Measurements from ENCODE around the gene MRPL17. TPM values are rescaled to one million over a fixed set of nuclear protein-coding genes. Genes with fewer than 3 reads are reported as not detected.
A peak's percentile ranks its signal among the peaks of the same experiment; 100 is the strongest.

MRPL17 gene
- 92.8 TPM for polyA plus RNA-seq (2013, experiment 1 of 2)
- polyA plus RNA-seq (2013, experiment 2 of 2), result 88.9 TPM

DNA sequence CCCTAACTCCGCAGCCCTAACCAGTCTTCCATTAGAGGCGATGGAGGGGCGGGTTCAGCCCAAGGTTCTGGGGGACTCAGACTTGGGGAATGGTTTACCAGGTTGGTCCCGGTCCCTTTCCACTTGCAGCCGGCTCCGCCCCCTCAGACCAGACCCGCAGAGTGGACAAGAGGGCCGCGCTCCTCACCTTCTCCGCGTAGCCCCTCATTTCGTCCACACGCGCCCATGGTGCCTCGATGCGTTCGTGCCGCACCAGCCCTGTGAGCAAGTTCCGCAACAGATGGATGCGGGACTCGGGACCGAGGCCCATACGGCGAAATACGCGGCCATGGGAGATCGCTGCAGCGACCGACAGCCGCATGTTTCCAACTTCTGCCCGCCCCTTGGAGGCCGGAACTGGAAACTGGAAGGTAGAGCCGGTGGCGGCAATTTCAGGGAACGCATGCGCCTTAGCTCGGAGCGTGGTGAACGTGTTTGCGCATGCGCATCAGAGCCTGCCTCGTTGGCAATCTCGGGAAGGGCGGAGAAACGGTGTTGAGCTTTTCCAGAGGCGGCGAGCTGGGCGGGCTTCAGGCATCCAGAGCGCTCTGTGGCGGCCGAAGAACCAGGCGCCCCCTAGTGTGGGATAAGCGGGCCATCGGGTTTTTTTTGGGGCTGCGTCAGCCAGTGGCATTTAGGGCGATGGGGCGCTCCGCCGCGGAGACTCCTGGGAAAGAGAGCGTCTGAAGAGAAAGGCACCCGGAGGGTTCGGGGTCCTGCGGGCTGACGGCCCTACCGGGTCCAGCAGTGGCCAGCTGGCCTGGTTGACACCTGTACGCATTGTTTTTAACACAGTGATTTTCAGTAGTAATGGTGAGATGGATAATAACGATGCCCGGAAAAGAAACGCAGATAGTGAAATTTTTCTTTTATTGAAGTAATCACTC, at the start of gene MRPL17:
Gene MRPL17, minus strand, starts transcription at position 405 of the 926 bp plus-strand sequence. Its CDS starts 44 bp downstream, at position 361.
- Histone ChIP-seq H3K18ac (ENCODE audit: low read depth in 1 of 2, low read length in 2 of 2) (peak within 1 kb of the TSS; percentile 15 to 100), H3K9ac (ENCODE audit: low read length) (peak within 1 kb of the TSS; percentile 97), H2BK12ac (ENCODE audit: low read length in 2 of 2) (peak within 1 kb of the TSS; percentile 38 to 82), H2AFZ (ENCODE audit: low read depth, low read length) (peak within 1 kb of the TSS; percentile 88), H3K4me3 (ENCODE audit: insufficient read depth in 1 of 2, low read depth in 1 of 2, low read length in 2 of 2) (peak within 1 kb of the TSS; percentile 86 to 97), H3K79me1 (replicated peaks; ENCODE audit: low read length, poor library complexity, severe bottlenecking) (peaks cover 5% of the 10 kb centered on the region), H3K23ac (ENCODE audit: low read length in 2 of 2) (no peak within 1 kb of the TSS), H3K27me3 (ENCODE audit: control insufficient read depth in 1 of 2, insufficient read depth in 1 of 2, low read length in 2 of 2) (no peaks in the 10 kb centered on the region), H3K27ac (ENCODE audit: low read length, poor library complexity, severe bottlenecking) (peak within 1 kb of the TSS; percentile 96), H3K36me3 (ENCODE audit: control insufficient read depth in 1 of 2, insufficient read depth in 2 of 2, low read depth in 1 of 2, low read length in 2 of 2) (peaks cover 11 to 29% of the 10 kb centered on the region in 2 experiments), H3K4me1 (ENCODE audit: control insufficient read depth, insufficient read depth, low read depth, low read length) (peaks cover 6% of the 10 kb centered on the region), H2BK15ac (ENCODE audit: low read depth, poor library complexity, severe bottlenecking) (peak within 1 kb of the TSS; percentile 15), H3K9me3 (ENCODE audit: control insufficient read depth, low read length) (no peaks in the 10 kb centered on the region), H2BK5ac (ENCODE audit: low read depth, low read length, poor library complexity, severe bottlenecking) (no peak within 1 kb of the TSS), H3K4ac (ENCODE audit: low read depth in 1 of 2, low read length in 2 of 2) (peak within 1 kb of the TSS; percentile 10 to 91), H2AK5ac (ENCODE audit: low read length, severe bottlenecking) (peak within 1 kb of the TSS; percentile 61), H3K14ac (ENCODE audit: low read length in 2 of 2) (peak within 1 kb of the TSS in 1 of 2 experiments; percentile 95), H4K91ac (ENCODE audit: low read length) (peak within 1 kb of the TSS; percentile 95), H2BK120ac (ENCODE audit: low read depth, low read length) (peak within 1 kb of the TSS; percentile 19), H4K8ac (ENCODE audit: low read length) (peak within 1 kb of the TSS; percentile 97), H3K4me2 (ENCODE audit: low read length, poor library complexity, severe bottlenecking) (peak within 1 kb of the TSS; percentile 65)
- peak; percentile 99 for DNase-seq
- WGBS, result under 1% methylated on average over 65 of the region's 70 CpGs

GRCh38 chr11:6727971-6728760, 45.0 kb upstream of the MRPL17 start:
- no peak overlapping the region for H4K8ac ChIP-seq (ENCODE audit: low read length)
- H3K23ac ChIP-seq (ENCODE audit: low read length in 2 of 2), result no peak overlapping the region
- H3K14ac ChIP-seq (ENCODE audit: low read length in 2 of 2), result no peak overlapping the region
- no peak overlapping the region for H2BK120ac ChIP-seq (ENCODE audit: low read depth, low read length)
- no peak overlapping the region for H2AK5ac ChIP-seq (ENCODE audit: low read length, severe bottlenecking)
- no peak overlapping the region for H3K9ac ChIP-seq (ENCODE audit: low read length)
- no peak for DNase-seq
- H2BK12ac ChIP-seq (ENCODE audit: low read length in 2 of 2), result no peak overlapping the region
- no peak overlapping the region for H2BK15ac ChIP-seq (ENCODE audit: low read depth, poor library complexity, severe bottlenecking)
- H3K4me3 ChIP-seq (ENCODE audit: insufficient read depth in 1 of 2, low read depth in 1 of 2, low read length in 2 of 2), result no peak overlapping the region
- no peaks in the 10 kb centered on the region for H3K36me3 ChIP-seq (ENCODE audit: control insufficient read depth in 1 of 2, insufficient read depth in 2 of 2, low read depth in 1 of 2, low read length in 2 of 2)
- H3K18ac ChIP-seq (ENCODE audit: low read depth in 1 of 2, low read length in 2 of 2), result no peak overlapping the region
- peaks cover 3 to 4% of the 10 kb centered on the region in 2 experiments for H3K27me3 ChIP-seq (ENCODE audit: control insufficient read depth in 1 of 2, insufficient read depth in 1 of 2, low read length in 2 of 2)
- H3K4me1 ChIP-seq (ENCODE audit: control insufficient read depth, insufficient read depth, low read depth, low read length), result no peaks in the 10 kb centered on the region
- H3K27ac ChIP-seq (ENCODE audit: low read length, poor library complexity, severe bottlenecking), result no peak overlapping the region
- 59% methylated on average over 3 of the region's 6 CpGs for WGBS
- no peaks in the 10 kb centered on the region for H3K79me1 ChIP-seq (replicated peaks; ENCODE audit: low read length, poor library complexity, severe bottlenecking)
- H3K4ac ChIP-seq (ENCODE audit: low read depth in 1 of 2, low read length in 2 of 2), result no peak overlapping the region
- no peak overlapping the region for H2BK5ac ChIP-seq (ENCODE audit: low read depth, low read length, poor library complexity, severe bottlenecking)
- H4K91ac ChIP-seq (ENCODE audit: low read length), result no peak overlapping the region
- H3K4me2 ChIP-seq (ENCODE audit: low read length, poor library complexity, severe bottlenecking), result no peak overlapping the region
- peak overlapping the region; percentile 27 for H2AFZ ChIP-seq (ENCODE audit: low read depth, low read length)
- peaks cover 3% of the 10 kb centered on the region for H3K9me3 ChIP-seq (ENCODE audit: control insufficient read depth, low read length)

- Histone ChIP-seq H2AFZ (ENCODE audit: low read depth, low read length) (no peak overlapping the region), H3K27me3 (ENCODE audit: control insufficient read depth in 1 of 2, insufficient read depth in 1 of 2, low read length in 2 of 2) (peaks cover 4 to 15% of the 10 kb centered on the region in 2 experiments), H3K4me2 (ENCODE audit: low read length, poor library complexity, severe bottlenecking) (no peak overlapping the region), H2BK5ac (ENCODE audit: low read depth, low read length, poor library complexity, severe bottlenecking) (no peak overlapping the region), H3K4me3 (ENCODE audit: insufficient read depth in 1 of 2, low read depth in 1 of 2, low read length in 2 of 2) (no peak overlapping the region), H4K91ac (ENCODE audit: low read length) (no peak overlapping the region), H2BK12ac (ENCODE audit: low read length in 2 of 2) (no peak overlapping the region), H3K79me1 (replicated peaks; ENCODE audit: low read length, poor library complexity, severe bottlenecking) (no peaks in the 10 kb centered on the region), H3K4ac (ENCODE audit: low read depth in 1 of 2, low read length in 2 of 2) (no peak overlapping the region), H4K8ac (ENCODE audit: low read length) (no peak overlapping the region), H3K14ac (ENCODE audit: low read length in 2 of 2) (no peak overlapping the region), H2AK5ac (ENCODE audit: low read length, severe bottlenecking) (no peak overlapping the region), H3K36me3 (ENCODE audit: control insufficient read depth in 1 of 2, insufficient read depth in 2 of 2, low read depth in 1 of 2, low read length in 2 of 2) (no peaks in the 10 kb centered on the region), H2BK120ac (ENCODE audit: low read depth, low read length) (no peak overlapping the region), H3K9ac (ENCODE audit: low read length) (no peak overlapping the region), H3K4me1 (ENCODE audit: control insufficient read depth, insufficient read depth, low read depth, low read length) (no peaks in the 10 kb centered on the region), H2BK15ac (ENCODE audit: low read depth, poor library complexity, severe bottlenecking) (no peak overlapping the region), H3K27ac (ENCODE audit: low read length, poor library complexity, severe bottlenecking) (no peak overlapping the region), H3K9me3 (ENCODE audit: control insufficient read depth, low read length) (peaks cover 3% of the 10 kb centered on the region), H3K18ac (ENCODE audit: low read depth in 1 of 2, low read length in 2 of 2) (no peak overlapping the region), H3K23ac (ENCODE audit: low read length in 2 of 2) (no peak overlapping the region)
- no peak for DNase-seq
- WGBS, result no CpG with 5 or more reads among the region's 2 CpGs
These were observed 42.3 kb upstream of the MRPL17 start for GRCh38 chr11:6725386-6725896.

Data from mesenchymal stem cell (in vitro differentiated cells and primary cell).